GM12801 (cell line): ENCODE results near the gene PI16.

Experiments used
- CTCF ChIP-seq: IDR thresholded peaks from one replicate; pipeline ENCODE4 v1.5.1; 2011; ENCODE audit warnings: control low read depth; ENCODE audit not compliant: insufficient read length; ENCODE audit errors: extremely low read depth

Gene PI16

GRCh38 chr6:36929607-36930006 lies 24.9 kb upstream of the PI16 start:
- TF ChIP-seq CTCF, result no peak

DNA sequence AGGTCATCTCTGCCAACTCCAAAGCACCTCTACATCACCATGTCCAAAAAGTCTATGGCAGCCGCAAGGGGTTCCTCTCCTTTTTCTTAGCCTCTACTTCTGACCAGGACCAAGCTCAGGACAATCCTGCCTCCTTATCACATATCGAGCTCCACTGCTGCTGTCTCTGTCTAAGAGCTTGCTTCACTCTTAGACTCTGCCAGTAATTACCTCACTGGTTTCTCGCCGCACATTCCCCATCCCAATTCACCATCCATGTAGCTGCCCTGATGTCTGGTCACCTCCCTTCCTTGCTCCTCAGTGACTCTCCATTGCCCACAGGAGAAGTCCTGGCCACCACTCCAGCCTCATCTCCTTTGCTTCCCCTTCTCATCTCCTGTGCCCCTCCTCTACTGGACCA lies 24.1 kb upstream of the PI16 start:
- no peak for TF ChIP-seq CTCF

- TF ChIP-seq CTCF, result no peak
These were observed 21.4 kb upstream of the PI16 start for GRCh38 chr6:36933102-36933501.

DNA sequence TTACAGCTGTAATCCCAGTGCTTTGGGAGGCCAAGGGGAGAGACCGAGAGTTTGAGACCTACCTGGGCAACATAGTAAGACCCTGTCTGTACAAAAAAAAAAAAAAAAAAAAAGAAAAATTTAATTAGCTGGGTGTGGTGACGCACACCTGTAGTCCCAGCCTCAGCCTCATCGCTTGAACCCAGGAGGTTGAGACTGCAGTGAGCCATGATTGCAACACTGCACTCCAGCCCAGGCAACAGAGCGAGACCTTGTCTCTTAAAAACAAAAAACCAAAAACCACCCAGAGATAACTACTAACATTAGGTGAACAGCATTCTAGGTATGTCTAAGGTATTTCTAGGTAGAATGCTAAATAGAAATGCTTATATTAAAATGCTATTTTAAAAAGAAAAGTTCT lies 21.0 kb upstream of the PI16 start:
- no peak for TF ChIP-seq CTCF

DNA sequence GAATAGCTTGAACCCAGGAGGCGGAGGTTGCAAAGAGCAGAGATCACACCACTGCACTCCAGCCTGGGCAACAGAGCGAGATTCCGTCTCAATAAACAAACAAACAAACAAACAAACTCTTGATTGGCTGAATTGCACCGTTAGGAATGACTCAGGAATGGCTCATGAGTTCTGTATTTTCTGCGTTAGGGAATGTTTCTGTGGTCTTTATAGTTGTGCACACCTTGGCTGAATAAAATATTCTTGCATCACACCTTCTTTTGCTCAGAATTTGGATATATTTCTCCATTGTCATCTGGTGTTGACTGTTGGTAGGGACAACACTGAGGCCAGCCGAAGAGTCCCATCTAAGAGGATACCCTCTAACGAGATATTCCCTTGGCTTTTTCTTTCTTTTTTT lies 19.6 kb upstream of the PI16 start:
- TF ChIP-seq CTCF, result no peak

DNA sequence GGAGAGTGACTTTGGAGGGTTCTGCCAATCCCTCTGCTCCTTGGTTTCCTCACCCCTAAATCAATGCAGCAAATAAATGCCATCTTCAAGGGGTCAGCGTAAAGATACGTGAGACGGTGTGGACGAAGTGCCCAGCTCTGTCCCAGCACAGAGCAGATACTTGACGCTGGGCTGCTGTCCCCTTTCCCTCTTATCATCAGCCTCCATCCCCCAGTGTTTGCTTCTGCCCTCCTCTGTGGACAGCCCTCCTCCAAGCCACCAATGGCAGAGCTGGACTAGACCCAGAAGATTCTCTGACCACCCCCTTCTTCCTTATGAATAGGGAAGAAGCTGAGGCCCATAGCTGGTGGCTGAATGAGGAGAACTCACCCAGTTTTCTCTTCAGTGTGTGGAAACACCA lies 17.7 kb upstream of the PI16 start:
- TF ChIP-seq CTCF, result no peak

DNA sequence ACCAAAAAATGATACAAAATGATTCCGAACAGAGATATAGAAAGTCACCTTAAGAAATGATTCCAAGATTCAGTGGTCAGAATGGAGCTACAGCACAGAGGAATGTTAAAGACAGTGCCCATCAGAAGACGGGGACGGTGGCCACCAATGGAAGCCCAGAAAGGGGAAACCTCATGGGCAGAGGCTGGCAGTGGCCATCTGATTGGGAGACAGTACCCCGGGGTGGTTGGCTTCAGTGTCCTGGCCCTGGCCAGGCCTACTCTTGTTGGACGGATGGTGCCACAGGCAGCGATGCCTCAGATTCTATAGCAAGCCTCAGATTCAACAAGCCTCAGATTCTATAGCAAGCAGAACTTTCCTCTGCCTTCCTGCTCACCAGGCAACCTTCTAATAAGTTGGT lies 16.6 kb upstream of the PI16 start:
- no peak for TF ChIP-seq CTCF

- TF ChIP-seq CTCF, result no peak
These were observed 16.0 kb upstream of the PI16 start for GRCh38 chr6:36938536-36938935.
